CD4-positive, alpha-beta memory T cell (primary cell): ENCODE data around the gene CORO2B. TPM values are rescaled to one million over a fixed set of nuclear protein-coding genes. Genes with fewer than 3 reads are reported as not detected.

Source experiments
- CTCF ChIA-PET: fragments of 350-600 bp; sonication (Branson Sonifier 250); formaldehyde crosslinking; loops from one replicate; lab custom pipeline; 2021; ENCODE audit warnings: inconsistent platforms; ENCODE audit not compliant: partially characterized antibody; lab: Charles Lee
- POLR2A ChIA-PET: fragments of 350-600 bp; sonication (Branson Sonifier 250); formaldehyde crosslinking; loops from one replicate; lab custom pipeline; 2021; ENCODE audit not compliant: partially characterized antibody; lab: Charles Lee
- DNase-seq, 5 donors: peaks; one replicate each; pipeline versions ENCODE4 v3.0.0 to v3.0.0-alpha.2; 2020 to 2022; ENCODE audit warnings: mixed read lengths in 1 of 5
- H3K27ac ChIP-seq: one replicate; pipeline ENCODE4 v1.7.0; 2013; ENCODE audit warnings: low read depth, low read length
- H3K27me3 ChIP-seq: 2 replicates; pipeline ENCODE4 v1.7.0; 2013; ENCODE audit warnings: mild to moderate bottlenecking, low read length, moderate library complexity; ENCODE audit not compliant: insufficient read depth
- H3K36me3 ChIP-seq: 2 replicates; pipeline ENCODE4 v1.7.0; 2013; ENCODE audit warnings: mild to moderate bottlenecking, low read length, moderate library complexity; ENCODE audit not compliant: insufficient read depth
- H3K4me1 ChIP-seq: 2 replicates; pipeline ENCODE4 v1.7.0; 2013; ENCODE audit warnings: mild to moderate bottlenecking, low read length, moderate library complexity; ENCODE audit not compliant: insufficient read depth
- H3K4me3 ChIP-seq, 2 donors: one replicate each; pipeline ENCODE4 v1.7.0; 2013; ENCODE audit warnings: low read length in 2 of 2, mild to moderate bottlenecking in 1 of 2
- H3K9me3 ChIP-seq, 2 donors: one replicate each; pipeline ENCODE4 v1.7.0; 2013; ENCODE audit warnings: low read length in 2 of 2, control low read depth in 1 of 2; ENCODE audit not compliant: control insufficient read depth in 1 of 2
- H3K27ac Mint-ChIP-seq, 7 donors: one replicate each; pipeline ENCODE4 v1.8.0; 2020 to 2021; ENCODE audit warnings: mixed read lengths in 7 of 7, mild to moderate bottlenecking in 6 of 7, inconsistent platforms in 3 of 7, moderate library complexity in 3 of 7
- H3K27me3 Mint-ChIP-seq, 2 donors: one replicate each; pipeline ENCODE4 v1.8.0; 2020 to 2021; ENCODE audit warnings: mixed read lengths in 2 of 2
- H3K36me3 Mint-ChIP-seq, 2 donors: one replicate each; pipeline ENCODE4 v1.8.0; 2020 to 2021; ENCODE audit warnings: mixed read lengths in 2 of 2, inconsistent platforms in 1 of 2, mild to moderate bottlenecking in 1 of 2
- H3K4me1 Mint-ChIP-seq, 4 donors: one replicate each; pipeline ENCODE4 v1.8.0; 2020 to 2021; ENCODE audit warnings: mixed read lengths in 4 of 4, mild to moderate bottlenecking in 1 of 4
- H3K4me3 Mint-ChIP-seq, 8 donors: one replicate each; pipeline ENCODE4 v1.8.0; 2020 to 2021; ENCODE audit warnings: mixed read lengths in 8 of 8, mild to moderate bottlenecking in 7 of 8, moderate library complexity in 6 of 8, inconsistent platforms in 3 of 8
- H3K9me3 Mint-ChIP-seq, 8 donors: one replicate each; pipeline ENCODE4 v1.8.0; 2020 to 2021; ENCODE audit warnings: mixed read lengths in 8 of 8, mild to moderate bottlenecking in 5 of 8, inconsistent platforms in 3 of 8, moderate library complexity in 1 of 8
- intact Hi-C: fragments of 100-400 bp; cut with micrococcal nuclease; formaldehyde crosslinking; loops from one replicate; pipeline ENCODE4 v1.15.1; 2023
- polyA plus RNA-seq, 2 donors: library from polyadenylated mRNA; unstranded; fragments of 300-500 nt; fragmentation: Illumina TruSeq; gene quantifications; one replicate each; pipeline ENCODE4 v1.2.3, GENCODE V29; 2021
- total RNA-seq, 2 experiments: library from RNA; stranded (reverse); gene quantifications; one replicate each; pipeline ENCODE4 v1.2.3, GENCODE V29; 2021

Gene CORO2B
- total and polyA plus RNA-seq, 4 experiments from 2014 or later = not detected

GRCh38 chr15:68667800-68668625, 89.2 kb downstream of the CORO2B start:
- Histone ChIP-seq H3K4me1 (no peaks in the 10 kb centered on the region), H3K27me3 (no peaks in the 10 kb centered on the region), H3K36me3 (no peaks in the 10 kb centered on the region), H3K9me3 (no peaks in the 10 kb centered on the region), H3K27ac (no peak overlapping the region), H3K4me3 (no peak overlapping the region)
- intact Hi-C loops = no loop called here
- DNase-seq = no peak
- Mint-ChIP-seq H3K27ac (no peak overlapping the region), H3K27me3 (peaks cover 15 to 26% of the 10 kb centered on the region in 2 donors), H3K9me3 (peaks cover 0 to 7% (median 1%) of the 10 kb centered on the region in 8 donors), H3K36me3 (no peaks in the 10 kb centered on the region), H3K4me3 (no peak overlapping the region), H3K4me1 (no peaks in the 10 kb centered on the region)
- POLR2A ChIA-PET = no interaction called here
- CTCF ChIA-PET = no interaction called here

GRCh38 chr15:68668926-68669600, 90.3 kb downstream of the CORO2B start:
- Mint-ChIP-seq H3K27me3 (peaks cover 15 to 26% of the 10 kb centered on the region in 2 donors), H3K4me3 (no peak overlapping the region), H3K36me3 (no peaks in the 10 kb centered on the region), H3K4me1 (peaks cover 0 to 4% (median 3%) of the 10 kb centered on the region in 4 donors), H3K9me3 (peaks cover 0 to 2% (median 0%) of the 10 kb centered on the region in 8 donors), H3K27ac (no peak overlapping the region)
- Histone ChIP-seq H3K4me1 (no peaks in the 10 kb centered on the region), H3K27me3 (no peaks in the 10 kb centered on the region), H3K36me3 (no peaks in the 10 kb centered on the region), H3K9me3 (no peaks in the 10 kb centered on the region), H3K4me3 (no peak overlapping the region), H3K27ac (no peak overlapping the region)
- no peak for DNase-seq
- ChIA-PET POLR2A (no interaction called here), CTCF (no interaction called here)
- intact Hi-C loops = no loop called here

GRCh38 chr15:68672251-68672650, 93.5 kb downstream of the CORO2B start:
- H3K27ac ChIP-seq = no peak overlapping the region
- no peak overlapping the region for H3K4me3 ChIP-seq
- Mint-ChIP-seq H3K36me3 (no peaks in the 10 kb centered on the region), H3K4me1 (peaks cover 0 to 5% (median 3%) of the 10 kb centered on the region in 4 donors), H3K9me3 (peaks cover 0 to 2% (median 0%) of the 10 kb centered on the region in 8 donors), H3K27me3 (peaks cover 12 to 19% of the 10 kb centered on the region in 2 donors), H3K27ac (no peak overlapping the region), H3K4me3 (no peak overlapping the region)
- POLR2A ChIA-PET = no interaction called here
- CTCF ChIA-PET = interaction anchor here (1.6 to 4.8 kb wide), 3 partner anchors 8 to 122 kb away, joined by 4 to 43 read pairs (median 30); no protein-coding TSS in a partner anchor
- DNase-seq = no peak
- intact Hi-C loops = no loop called here
- no peaks in the 10 kb centered on the region for H3K36me3 ChIP-seq
- H3K27me3 ChIP-seq = no peaks in the 10 kb centered on the region
- H3K9me3 ChIP-seq = no peaks in the 10 kb centered on the region
- H3K4me1 ChIP-seq = no peaks in the 10 kb centered on the region

GRCh38 chr15:68672781-68673205, 94.0 kb downstream of the CORO2B start:
- no peak overlapping the region for H3K4me3 Mint-ChIP-seq
- intact Hi-C loops = no loop called here
- Histone ChIP-seq H3K27me3 (no peaks in the 10 kb centered on the region), H3K36me3 (no peaks in the 10 kb centered on the region), H3K9me3 (no peaks in the 10 kb centered on the region), H3K27ac (no peak overlapping the region), H3K4me3 (no peak overlapping the region), H3K4me1 (no peaks in the 10 kb centered on the region)
- no peak for DNase-seq
- H3K36me3 Mint-ChIP-seq = no peaks in the 10 kb centered on the region
- ChIA-PET CTCF (interaction anchor here (1.3 to 4.8 kb wide), 5 partner anchors 9 to 118 kb away, joined by 3 to 43 read pairs (median 11); no protein-coding TSS in a partner anchor), POLR2A (no interaction called here)
- no peak overlapping the region for H3K27ac Mint-ChIP-seq
- H3K4me1 Mint-ChIP-seq = peaks cover 0 to 5% (median 3%) of the 10 kb centered on the region in 4 donors
- peaks cover 0 to 2% (median 0%) of the 10 kb centered on the region in 8 donors for H3K9me3 Mint-ChIP-seq
- H3K27me3 Mint-ChIP-seq = peaks cover 9 to 19% of the 10 kb centered on the region in 2 donors

GRCh38 chr15:68674975-68675374, 96.2 kb downstream of the CORO2B start:
- ChIA-PET CTCF (interaction anchor here (1.1 to 4.8 kb wide), 12 partner anchors 10 to 250 kb away, joined by 3 to 43 read pairs (median 9); no protein-coding TSS in a partner anchor), POLR2A (no interaction called here)
- Histone ChIP-seq H3K36me3 (no peaks in the 10 kb centered on the region), H3K4me3 (no peak overlapping the region), H3K4me1 (no peaks in the 10 kb centered on the region), H3K9me3 (no peaks in the 10 kb centered on the region), H3K27me3 (no peaks in the 10 kb centered on the region), H3K27ac (no peak overlapping the region)
- Mint-ChIP-seq H3K9me3 (peaks cover 0 to 2% (median 0%) of the 10 kb centered on the region in 8 donors), H3K4me1 (peaks cover 0 to 5% (median 3%) of the 10 kb centered on the region in 4 donors), H3K36me3 (no peaks in the 10 kb centered on the region), H3K27ac (no peak overlapping the region), H3K4me3 (no peak overlapping the region), H3K27me3 (peaks cover 7 to 22% of the 10 kb centered on the region in 2 donors)
- no peak for DNase-seq
- intact Hi-C loops = loop anchor here (1.0 to 2.0 kb wide), 2 partner anchors 116 to 202 kb away; no protein-coding TSS in a partner anchor

- POLR2A ChIA-PET = no interaction called here
- Mint-ChIP-seq H3K4me1 (peaks cover 0 to 5% (median 3%) of the 10 kb centered on the region in 4 donors), H3K27me3 (peaks cover 7 to 21% of the 10 kb centered on the region in 2 donors)
These were observed 97.3 kb downstream of the CORO2B start for GRCh38 chr15:68676011-68676605.

More at GRCh38 chr15:68676011-68676605, 97.3 kb downstream of the CORO2B start:
- no peak overlapping the region for H3K4me3 ChIP-seq
- H3K4me3 Mint-ChIP-seq = no peak overlapping the region
- DNase-seq = no peak
- no peaks in the 10 kb centered on the region for H3K9me3 ChIP-seq
- H3K27ac ChIP-seq = no peak overlapping the region
- H3K36me3 ChIP-seq = no peaks in the 10 kb centered on the region
- CTCF ChIA-PET = interaction anchor here (1.2 to 4.8 kb wide), 5 partner anchors 12 to 199 kb away, joined by 5 to 43 read pairs (median 12); no protein-coding TSS in a partner anchor
- no peaks in the 10 kb centered on the region for H3K4me1 ChIP-seq
- intact Hi-C loops = no loop called here
- H3K36me3 Mint-ChIP-seq = no peaks in the 10 kb centered on the region
- peaks cover 0 to 2% (median 0%) of the 10 kb centered on the region in 8 donors for H3K9me3 Mint-ChIP-seq
- H3K27me3 ChIP-seq = no peaks in the 10 kb centered on the region
- no peak overlapping the region for H3K27ac Mint-ChIP-seq
